Inferior parietal cortex (tissue), 1 donor: ENCODE measurements around the gene TWIST2.

Source experiments
- DNase-seq: peaks from one replicate; pipeline ENCODE4 v3.0.0-alpha.2; 2016; ENCODE audit errors: extremely low spot score

Gene TWIST2

GRCh38 chr2:238847841-238848690 lies at the start of gene TWIST2:
Gene TWIST2, plus strand, starts transcription at chr2:238848085. Its CDS starts 131 bp downstream, at chr2:238848216.
- no peak for DNase-seq

- DNase-seq: no peak
Measured at GRCh38 chr2:238801791-238802190, 46.1 kb upstream of the TWIST2 start.

GRCh38 chr2:238802957-238803356 lies 44.9 kb upstream of the TWIST2 start:
- DNase-seq: no peak

DNA sequence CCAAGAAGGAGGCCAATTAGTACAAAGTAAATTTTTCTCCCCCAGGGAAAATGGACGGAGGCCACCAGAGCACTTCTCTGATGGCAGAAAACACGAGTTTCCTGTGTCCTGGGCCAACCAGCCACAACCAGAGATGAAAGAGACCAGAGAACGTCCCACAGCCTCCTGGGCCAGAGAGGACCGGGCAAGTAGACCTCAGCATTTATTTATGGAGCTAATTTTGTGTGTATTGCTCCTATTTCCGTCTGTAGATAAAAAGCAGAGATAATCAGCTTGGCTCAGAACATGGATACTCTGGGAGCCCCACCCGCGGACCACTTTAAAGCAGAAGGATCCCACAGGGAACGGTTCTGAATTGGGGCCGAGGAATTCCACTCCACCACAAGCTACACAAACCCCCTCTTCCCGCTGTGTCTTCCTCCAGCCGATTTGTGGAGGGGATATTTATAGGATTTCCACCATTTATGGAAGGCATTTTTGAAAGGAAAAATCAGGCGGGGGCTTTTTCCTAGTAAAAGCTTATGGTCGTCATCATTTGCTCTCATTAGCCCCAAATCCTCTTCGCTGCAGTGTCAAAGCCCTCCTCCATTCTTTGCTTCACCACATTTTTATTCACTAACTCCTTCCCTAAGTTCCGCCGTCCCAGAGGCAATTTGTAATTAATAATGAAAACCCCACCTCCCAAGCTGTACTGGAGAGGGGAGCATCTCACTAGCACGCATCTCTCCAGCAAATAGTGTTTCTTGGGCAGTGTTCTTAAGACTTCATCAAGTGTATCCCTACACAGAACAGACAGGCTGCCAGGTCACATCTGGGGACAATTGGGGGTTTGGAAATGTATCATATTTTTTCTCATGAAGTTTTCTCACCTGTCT lies 43.7 kb upstream of the TWIST2 start:
- DNase-seq: no peak

- no peak for DNase-seq
Measured at GRCh38 chr2:238808761-238809160, 39.1 kb upstream of the TWIST2 start.

- DNase-seq: no peak
Measured at GRCh38 chr2:238810321-238810720, 37.6 kb upstream of the TWIST2 start.

DNA sequence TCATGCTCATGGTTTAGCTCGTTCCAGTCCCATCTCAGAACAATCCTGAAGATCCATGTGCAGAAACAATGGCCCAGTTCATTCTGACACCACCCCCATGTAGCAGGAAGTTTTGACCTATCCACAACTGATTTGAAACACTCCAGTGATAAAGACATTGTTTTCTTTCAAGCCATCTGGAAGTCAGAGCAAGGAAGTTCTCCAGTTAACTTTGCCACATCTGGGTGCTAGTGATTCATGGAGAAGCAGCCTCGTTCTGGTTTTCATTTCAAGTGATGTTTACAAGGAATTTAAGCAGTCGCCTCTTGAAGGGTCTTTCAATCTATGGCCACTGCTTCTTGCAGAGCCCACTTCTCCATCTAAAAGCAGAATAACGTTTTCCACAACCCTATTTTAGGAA lies 36.6 kb upstream of the TWIST2 start:
- no peak for DNase-seq

- DNase-seq: no peak
Measured at GRCh38 chr2:238811759-238812158, 36.1 kb upstream of the TWIST2 start.

GRCh38 chr2:238813109-238813508 lies 34.8 kb upstream of the TWIST2 start:
- DNase-seq: no peak

DNA sequence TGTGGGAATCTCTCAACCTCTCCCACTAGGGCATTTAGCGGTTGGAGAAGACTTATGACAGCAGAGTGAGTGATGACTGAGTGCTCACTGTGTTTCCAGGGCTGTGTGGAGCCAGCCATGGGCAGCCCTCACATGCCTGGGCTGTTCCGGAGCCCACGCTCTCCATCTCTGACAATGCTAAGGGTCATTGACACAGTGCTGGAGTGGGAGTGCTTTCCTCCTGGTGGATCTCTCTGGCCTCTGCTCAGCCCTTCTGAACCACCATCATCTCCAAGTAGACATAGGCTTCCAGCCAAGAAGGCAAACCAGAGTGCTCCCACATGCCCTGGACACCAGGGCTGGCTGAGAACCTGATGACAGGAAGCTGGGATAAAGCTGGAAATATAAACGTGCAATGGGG lies 33.1 kb upstream of the TWIST2 start:
- no peak for DNase-seq

GRCh38 chr2:238816291-238816690 lies 31.6 kb upstream of the TWIST2 start:
- DNase-seq: no peak

- DNase-seq: no peak
Measured at GRCh38 chr2:238817382-238817781, 30.5 kb upstream of the TWIST2 start.

DNA sequence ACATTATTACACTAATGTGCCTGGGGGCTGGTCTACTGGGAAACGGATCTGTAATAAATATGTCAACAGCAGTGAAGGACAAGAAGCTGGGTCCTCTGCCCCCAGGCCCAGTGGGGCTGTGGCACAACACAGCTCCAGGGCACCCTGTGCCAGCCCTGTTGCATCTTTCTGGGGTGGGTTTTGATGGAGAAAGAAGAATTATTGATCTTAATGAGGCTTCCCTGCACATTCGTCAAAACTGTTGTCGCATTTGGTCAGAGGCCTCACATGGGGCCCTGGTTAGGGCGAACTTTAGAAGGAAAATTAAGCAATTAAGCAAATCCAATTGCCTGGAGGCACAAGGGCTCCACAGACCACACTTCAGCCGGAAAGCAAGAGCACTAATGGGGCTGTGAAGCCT lies 30.0 kb upstream of the TWIST2 start:
- no peak for DNase-seq

DNA sequence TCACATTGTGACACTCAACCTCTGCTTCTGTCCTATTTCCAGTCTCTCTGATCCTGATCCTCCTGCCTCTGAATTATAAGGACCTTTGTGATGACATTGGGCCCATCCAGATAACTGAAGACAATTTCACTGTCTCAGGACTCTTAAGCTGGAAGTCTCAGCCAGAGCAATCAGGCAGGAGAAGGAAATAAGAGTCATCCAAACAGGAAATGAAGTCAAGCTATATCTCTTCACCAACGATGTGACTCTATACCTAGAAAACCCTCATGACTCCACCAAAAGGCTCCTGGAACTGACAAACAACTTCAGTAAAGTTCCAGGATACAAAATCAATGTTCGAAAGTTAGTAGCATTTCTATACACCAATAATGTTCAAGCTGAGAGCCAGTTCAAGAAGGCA lies 29.3 kb upstream of the TWIST2 start:
- DNase-seq: no peak

DNA sequence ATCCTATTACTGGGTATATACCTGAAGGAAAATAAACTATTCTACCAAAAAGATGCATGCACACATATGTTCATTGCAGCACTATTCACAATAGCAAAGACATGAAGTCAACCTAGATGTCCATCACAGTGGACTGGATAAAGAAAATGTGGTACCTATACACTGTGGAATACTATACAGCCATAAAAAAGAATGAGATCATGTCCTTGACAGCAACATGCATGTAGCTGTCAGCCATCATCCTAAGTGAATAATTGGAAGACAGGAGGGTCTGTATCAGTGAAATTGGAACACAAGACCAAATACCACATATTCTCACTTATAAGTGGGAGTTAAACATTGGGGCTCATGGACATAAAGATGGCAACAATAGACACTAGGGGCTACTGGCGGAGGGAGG lies 27.7 kb upstream of the TWIST2 start:
- DNase-seq: no peak

- no peak for DNase-seq
Measured at GRCh38 chr2:238820916-238821315, 27.0 kb upstream of the TWIST2 start.

- DNase-seq: no peak
Measured at GRCh38 chr2:238821391-238821790, 26.5 kb upstream of the TWIST2 start.

DNA sequence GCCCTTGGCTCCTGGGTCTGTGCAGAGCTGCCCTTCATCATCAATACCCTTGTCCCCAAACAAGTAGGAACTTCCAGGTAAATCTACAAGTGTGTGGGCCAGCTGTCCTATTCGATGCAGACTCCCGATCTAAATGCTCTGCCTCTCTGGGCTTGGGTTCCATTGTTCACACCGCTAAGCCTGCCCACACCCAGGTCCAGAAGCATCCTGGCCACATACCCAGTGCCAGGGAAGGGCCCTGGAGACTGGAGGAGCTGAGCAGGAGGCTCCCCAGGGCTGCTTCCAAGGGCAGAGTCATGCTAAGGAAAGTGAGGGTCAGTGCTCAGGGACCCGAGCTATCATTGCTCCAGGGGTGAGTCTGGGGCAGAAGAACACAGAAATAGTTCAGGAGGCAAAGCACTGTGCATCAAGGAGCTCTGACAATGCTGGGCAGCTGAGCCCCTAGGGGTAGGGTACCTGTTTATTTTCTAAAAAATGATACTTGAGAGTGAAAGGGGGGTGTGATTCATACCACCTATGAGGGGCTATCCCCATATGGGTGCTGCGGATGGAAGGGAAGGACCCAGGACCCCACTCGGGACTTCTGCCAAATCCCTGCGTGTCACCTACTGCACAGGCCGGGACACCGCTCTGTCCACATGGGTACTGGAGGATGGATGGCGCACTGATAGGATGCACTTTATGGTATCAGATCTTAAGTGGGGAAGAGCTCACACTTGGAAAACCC lies 25.8 kb upstream of the TWIST2 start:
- DNase-seq: no peak

DNA sequence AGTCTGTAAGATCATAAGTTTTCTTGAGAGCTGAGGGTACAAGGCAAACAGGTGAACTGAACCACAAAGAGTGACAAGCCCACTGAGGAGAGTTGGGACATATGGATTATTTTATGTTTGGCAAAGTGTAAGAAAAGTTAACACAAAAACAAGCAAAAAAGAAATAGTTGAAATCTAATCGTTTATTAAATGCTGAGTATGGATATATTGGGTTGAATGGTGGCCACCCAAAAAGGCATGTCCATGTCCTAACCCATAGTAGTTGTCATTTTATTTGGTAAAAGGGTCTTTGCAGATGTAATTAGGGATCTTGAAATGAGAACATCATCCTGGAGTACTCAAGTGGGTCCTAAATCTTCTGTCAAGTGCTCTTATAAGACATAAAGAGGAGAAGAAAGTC lies 24.9 kb upstream of the TWIST2 start:
- no peak for DNase-seq

GRCh38 chr2:238831177-238831576 lies 16.7 kb upstream of the TWIST2 start:
- DNase-seq: no peak

- DNase-seq: no peak
Measured at GRCh38 chr2:238834982-238835381, 12.9 kb upstream of the TWIST2 start.

- DNase-seq: no peak
Measured at GRCh38 chr2:238835726-238836301, 12.1 kb upstream of the TWIST2 start.
